ENCODE results near the gene QSOX2. TPM values are rescaled to one million over a fixed set of nuclear protein-coding genes. Genes with fewer than 3 reads are reported as not detected.
A peak's percentile ranks its signal among the peaks of the same experiment; 100 is the strongest.

QSOX2 gene
- 11.3 and 18.9 TPM in 2 replicates for total RNA-seq (2014; rRNA removed; shearing (Covaris generic); ENCODE audit: low replicate concordance)

GRCh38 chr9:136245219-136246150 is at the start of gene QSOX2:
TSS of gene QSOX2 (minus strand) at chr9:136245812. CDS start at chr9:136245803, 9 bp downstream.
- Histone ChIP-seq H3K4me3 (ENCODE audit: low read length) (peak within 1 kb of the TSS; percentile 92), H3K9ac (ENCODE audit: low read length) (peak within 1 kb of the TSS; percentile 84), H3K4me1 (ENCODE audit: low read length) (peaks cover 52% of the 10 kb centered on the region), H3K36me3 (ENCODE audit: insufficient read depth, low read length) (peaks cover 8% of the 10 kb centered on the region; the same call in 1 of the 2 replicates), H3K9me3 (ENCODE audit: low read length) (no peaks in the 10 kb centered on the region), H3K4me2 (ENCODE audit: low read depth, low read length, poor library complexity, severe bottlenecking) (peak within 1 kb of the TSS; percentile 89), H3K9me2 (replicated peaks; ENCODE audit: insufficient read depth, low read length) (no peaks in the 10 kb centered on the region), H3K79me2 (ENCODE audit: low read length) (peaks cover 15% of the 10 kb centered on the region; the same call in 1 of the 2 replicates), H4K20me1 (ENCODE audit: insufficient read depth, low read depth, low read length) (peaks cover 45% of the 10 kb centered on the region), H3K27ac (ENCODE audit: low read length) (peak within 1 kb of the TSS; percentile 72), H2AFZ (ENCODE audit: low read length) (no peak within 1 kb of the TSS), H3K27me3 (ENCODE audit: low read length) (no peaks in the 10 kb centered on the region)
- peak; percentile 91 for DNase-seq

GRCh38 chr9:136295055-136295454 is 49.4 kb upstream of the QSOX2 start:
- Histone ChIP-seq H3K9ac (ENCODE audit: low read length) (no peak overlapping the region), H3K4me3 (ENCODE audit: low read length) (no peak overlapping the region), H3K36me3 (ENCODE audit: insufficient read depth, low read length) (no peaks in the 10 kb centered on the region), H3K79me2 (ENCODE audit: low read length) (no peaks in the 10 kb centered on the region), H2AFZ (ENCODE audit: low read length) (no peak overlapping the region), H3K4me2 (ENCODE audit: low read depth, low read length, poor library complexity, severe bottlenecking) (no peak overlapping the region), H3K9me2 (replicated peaks; ENCODE audit: insufficient read depth, low read length) (no peaks in the 10 kb centered on the region), H4K20me1 (ENCODE audit: insufficient read depth, low read depth, low read length) (no peaks in the 10 kb centered on the region), H3K9me3 (ENCODE audit: low read length) (peaks cover 4% of the 10 kb centered on the region; the same call in 1 of the 2 replicates), H3K4me1 (ENCODE audit: low read length) (peaks cover 5% of the 10 kb centered on the region), H3K27me3 (ENCODE audit: low read length) (no peaks in the 10 kb centered on the region), H3K27ac (ENCODE audit: low read length) (no peak overlapping the region)
- DNase-seq, result no peak

- H3K79me2 ChIP-seq (ENCODE audit: low read length), result no peaks in the 10 kb centered on the region
- H3K9me3 ChIP-seq (ENCODE audit: low read length), result peaks cover 4% of the 10 kb centered on the region; the same call in 1 of the 2 replicates
- H3K9me2 ChIP-seq (replicated peaks; ENCODE audit: insufficient read depth, low read length), result no peaks in the 10 kb centered on the region
- H3K27ac ChIP-seq (ENCODE audit: low read length), result no peak overlapping the region
- H3K4me2 ChIP-seq (ENCODE audit: low read depth, low read length, poor library complexity, severe bottlenecking), result no peak overlapping the region
- H4K20me1 ChIP-seq (ENCODE audit: insufficient read depth, low read depth, low read length), result no peaks in the 10 kb centered on the region
- DNase-seq, result no peak
- H2AFZ ChIP-seq (ENCODE audit: low read length), result no peak overlapping the region
- H3K4me3 ChIP-seq (ENCODE audit: low read length), result no peak overlapping the region
- no peaks in the 10 kb centered on the region for H3K27me3 ChIP-seq (ENCODE audit: low read length)
- no peak overlapping the region for H3K9ac ChIP-seq (ENCODE audit: low read length)
- peaks cover 10% of the 10 kb centered on the region for H3K4me1 ChIP-seq (ENCODE audit: low read length)
- no peaks in the 10 kb centered on the region for H3K36me3 ChIP-seq (ENCODE audit: insufficient read depth, low read length)
Measured at GRCh38 chr9:136294437-136294836, 48.8 kb upstream of the QSOX2 start.

- H3K9me2 ChIP-seq (replicated peaks; ENCODE audit: insufficient read depth, low read length), result no peaks in the 10 kb centered on the region
- H2AFZ ChIP-seq (ENCODE audit: low read length), result no peak overlapping the region
- no peak overlapping the region for H3K9ac ChIP-seq (ENCODE audit: low read length)
- no peaks in the 10 kb centered on the region for H3K36me3 ChIP-seq (ENCODE audit: insufficient read depth, low read length)
- H3K4me3 ChIP-seq (ENCODE audit: low read length), result no peak overlapping the region
- peaks cover 12% of the 10 kb centered on the region for H3K4me1 ChIP-seq (ENCODE audit: low read length)
- no peaks in the 10 kb centered on the region for H3K27me3 ChIP-seq (ENCODE audit: low read length)
- no peak for DNase-seq
- H3K9me3 ChIP-seq (ENCODE audit: low read length), result peaks cover 4% of the 10 kb centered on the region; the same call in 1 of the 2 replicates
- H4K20me1 ChIP-seq (ENCODE audit: insufficient read depth, low read depth, low read length), result no peaks in the 10 kb centered on the region
- no peak overlapping the region for H3K27ac ChIP-seq (ENCODE audit: low read length)
- H3K4me2 ChIP-seq (ENCODE audit: low read depth, low read length, poor library complexity, severe bottlenecking), result no peak overlapping the region
- H3K79me2 ChIP-seq (ENCODE audit: low read length), result no peaks in the 10 kb centered on the region
Measured at GRCh38 chr9:136293476-136294077, 48.0 kb upstream of the QSOX2 start.

GRCh38 chr9:136292591-136293448 is 47.2 kb upstream of the QSOX2 start:
- no peaks in the 10 kb centered on the region for H3K27me3 ChIP-seq (ENCODE audit: low read length)
- H3K79me2 ChIP-seq (ENCODE audit: low read length), result no peaks in the 10 kb centered on the region
- H3K9me2 ChIP-seq (replicated peaks; ENCODE audit: insufficient read depth, low read length), result no peaks in the 10 kb centered on the region
- H3K36me3 ChIP-seq (ENCODE audit: insufficient read depth, low read length), result no peaks in the 10 kb centered on the region
- no peak overlapping the region for H3K27ac ChIP-seq (ENCODE audit: low read length)
- H3K9me3 ChIP-seq (ENCODE audit: low read length), result peaks cover 4% of the 10 kb centered on the region; the same call in 1 of the 2 replicates
- no peak overlapping the region for H2AFZ ChIP-seq (ENCODE audit: low read length)
- H4K20me1 ChIP-seq (ENCODE audit: insufficient read depth, low read depth, low read length), result no peaks in the 10 kb centered on the region
- no peak overlapping the region for H3K4me3 ChIP-seq (ENCODE audit: low read length)
- DNase-seq, result no peak
- H3K4me2 ChIP-seq (ENCODE audit: low read depth, low read length, poor library complexity, severe bottlenecking), result no peak overlapping the region
- H3K9ac ChIP-seq (ENCODE audit: low read length), result no peak overlapping the region
- H3K4me1 ChIP-seq (ENCODE audit: low read length), result peaks cover 10% of the 10 kb centered on the region

- no peaks in the 10 kb centered on the region for H3K36me3 ChIP-seq (ENCODE audit: insufficient read depth, low read length)
Measured at GRCh38 chr9:136292026-136292538, 46.5 kb upstream of the QSOX2 start.

GRCh38 chr9:136291306-136292025 is 45.9 kb upstream of the QSOX2 start:
- H3K4me1 ChIP-seq (ENCODE audit: low read length), result peaks cover 8% of the 10 kb centered on the region
- no peak overlapping the region for H3K4me2 ChIP-seq (ENCODE audit: low read depth, low read length, poor library complexity, severe bottlenecking)
- H3K9ac ChIP-seq (ENCODE audit: low read length), result no peak overlapping the region
- no peaks in the 10 kb centered on the region for H3K9me2 ChIP-seq (replicated peaks; ENCODE audit: insufficient read depth, low read length)
- DNase-seq, result no peak
- no peak overlapping the region for H3K4me3 ChIP-seq (ENCODE audit: low read length)
- H3K27me3 ChIP-seq (ENCODE audit: low read length), result no peaks in the 10 kb centered on the region
- H2AFZ ChIP-seq (ENCODE audit: low read length), result no peak overlapping the region
- no peak overlapping the region for H3K27ac ChIP-seq (ENCODE audit: low read length)
- H3K9me3 ChIP-seq (ENCODE audit: low read length), result peaks cover 4% of the 10 kb centered on the region; the same call in 1 of the 2 replicates
- no peaks in the 10 kb centered on the region for H3K36me3 ChIP-seq (ENCODE audit: insufficient read depth, low read length)
- no peaks in the 10 kb centered on the region for H3K79me2 ChIP-seq (ENCODE audit: low read length)
- H4K20me1 ChIP-seq (ENCODE audit: insufficient read depth, low read depth, low read length), result no peaks in the 10 kb centered on the region

More at GRCh38 chr9:136292026-136292538, 46.5 kb upstream of the QSOX2 start:
- Histone ChIP-seq H3K9ac (ENCODE audit: low read length) (no peak overlapping the region), H3K27me3 (ENCODE audit: low read length) (no peaks in the 10 kb centered on the region), H3K79me2 (ENCODE audit: low read length) (no peaks in the 10 kb centered on the region), H4K20me1 (ENCODE audit: insufficient read depth, low read depth, low read length) (no peaks in the 10 kb centered on the region), H3K4me2 (ENCODE audit: low read depth, low read length, poor library complexity, severe bottlenecking) (no peak overlapping the region), H3K4me3 (ENCODE audit: low read length) (no peak overlapping the region), H3K4me1 (ENCODE audit: low read length) (peaks cover 8% of the 10 kb centered on the region), H3K27ac (ENCODE audit: low read length) (no peak overlapping the region), H3K9me3 (ENCODE audit: low read length) (peaks cover 4% of the 10 kb centered on the region; the same call in 1 of the 2 replicates), H2AFZ (ENCODE audit: low read length) (no peak overlapping the region), H3K9me2 (replicated peaks; ENCODE audit: insufficient read depth, low read length) (no peaks in the 10 kb centered on the region)
- DNase-seq, result no peak
